OCI-LY1 (cell line): ENCODE results near the gene KITLG.

Experiments used
- H2AFZ ChIP-seq: fragments of 200-600 bp; sonication (generic), shearing (Covaris generic); 2 replicates; pipeline ENCODE4 v1.6.0; 2014; ENCODE audit warnings: antibody characterized with exemption, mild to moderate bottlenecking, low read length
- H3F3A ChIP-seq: fragments of 200-600 bp; sonication (generic), shearing (Covaris generic); 2 replicates; pipeline ENCODE4 v1.6.0; 2014; ENCODE audit warnings: mild to moderate bottlenecking, antibody characterized with exemption, low read length, moderate library complexity; ENCODE audit not compliant: insufficient read depth
- H3K27ac ChIP-seq: fragments of 200-600 bp; sonication (generic); 2 replicates; pipeline ENCODE4 v1.5.1; 2014; ENCODE audit warnings: low read length, mixed run types, mild to moderate bottlenecking, low read depth; ENCODE audit not compliant: poor library complexity, severe bottlenecking
- H3K27me3 ChIP-seq: fragments of 200-600 bp; sonication (generic); 2 replicates; pipeline ENCODE4 v1.6.0; 2014; ENCODE audit warnings: antibody characterized with exemption, mild to moderate bottlenecking, low read length, moderate library complexity; ENCODE audit not compliant: insufficient read depth
- H3K36me3 ChIP-seq: fragments of 200-600 bp; sonication (generic); 2 replicates; pipeline ENCODE4 v1.6.1; 2014; ENCODE audit warnings: mild to moderate bottlenecking, antibody characterized with exemption, low read length, moderate library complexity, mixed read lengths; ENCODE audit not compliant: insufficient read depth
- H3K4me1 ChIP-seq: fragments of 200-600 bp; sonication (generic); 2 replicates; pipeline ENCODE4 v1.5.1; 2014; ENCODE audit warnings: mild to moderate bottlenecking, low read length, moderate library complexity; ENCODE audit not compliant: insufficient read depth, severe bottlenecking
- H3K4me2 ChIP-seq: fragments of 200-600 bp; sonication (generic), shearing (Covaris generic); 2 replicates; pipeline ENCODE4 v1.6.1; 2014; ENCODE audit warnings: low read length
- H3K4me3 ChIP-seq: fragments of 200-600 bp; sonication (generic); 2 replicates; pipeline ENCODE4 v1.5.1; 2014; ENCODE audit warnings: low read length, low read depth, mild to moderate bottlenecking, mixed read lengths; ENCODE audit not compliant: poor library complexity, severe bottlenecking
- H3K79me2 ChIP-seq: fragments of 200-600 bp; shearing (Covaris generic); 2 replicates; pipeline ENCODE4 v1.6.1; 2016; ENCODE audit warnings: mixed run types, low read length, mixed read lengths; ENCODE audit not compliant: insufficient read depth
- H3K9ac ChIP-seq: fragments of 200-600 bp; sonication (generic), shearing (Covaris generic); 2 replicates; pipeline ENCODE4 v1.6.1; 2014; ENCODE audit warnings: mild to moderate bottlenecking, low read length, mixed read lengths
- H3K9me2 ChIP-seq: fragments of 200-600 bp; sonication (generic), shearing (Covaris generic); 2 replicates; pipeline ENCODE4 v1.6.1; 2014; ENCODE audit warnings: low read depth, mild to moderate bottlenecking, low read length, mixed read lengths
- H3K9me3 ChIP-seq: fragments of 200-600 bp; shearing (Covaris generic); 2 replicates; pipeline ENCODE4 v1.6.1; 2014; ENCODE audit warnings: low read length, mixed read lengths
- H4K20me1 ChIP-seq: fragments of 200-600 bp; sonication (generic), shearing (Covaris generic); 2 replicates; pipeline ENCODE4 v1.6.0; 2016; ENCODE audit warnings: mild to moderate bottlenecking, low read length; ENCODE audit not compliant: insufficient read depth
- EZH2 ChIP-seq: fragments of 200-600 bp; sonication (generic), shearing (Covaris generic); IDR thresholded peaks from 2 replicates; pipeline ENCODE4 v1.8.0; 2017; ENCODE audit warnings: borderline replicate concordance, mixed run types, mild to moderate bottlenecking, antibody characterized with exemption, low read length, moderate library complexity, mixed read lengths
- TF ChIP-seq, protein P1 (sequence below): fragments of 200-600 bp; sonication (generic), shearing (Covaris generic); IDR thresholded peaks from 2 replicates; pipeline ENCODE4 v1.5.1; 2017; ENCODE audit warnings: mild to moderate bottlenecking, antibody characterized with exemption, low read length, moderate library complexity, mixed read lengths

Gene KITLG

DNA sequence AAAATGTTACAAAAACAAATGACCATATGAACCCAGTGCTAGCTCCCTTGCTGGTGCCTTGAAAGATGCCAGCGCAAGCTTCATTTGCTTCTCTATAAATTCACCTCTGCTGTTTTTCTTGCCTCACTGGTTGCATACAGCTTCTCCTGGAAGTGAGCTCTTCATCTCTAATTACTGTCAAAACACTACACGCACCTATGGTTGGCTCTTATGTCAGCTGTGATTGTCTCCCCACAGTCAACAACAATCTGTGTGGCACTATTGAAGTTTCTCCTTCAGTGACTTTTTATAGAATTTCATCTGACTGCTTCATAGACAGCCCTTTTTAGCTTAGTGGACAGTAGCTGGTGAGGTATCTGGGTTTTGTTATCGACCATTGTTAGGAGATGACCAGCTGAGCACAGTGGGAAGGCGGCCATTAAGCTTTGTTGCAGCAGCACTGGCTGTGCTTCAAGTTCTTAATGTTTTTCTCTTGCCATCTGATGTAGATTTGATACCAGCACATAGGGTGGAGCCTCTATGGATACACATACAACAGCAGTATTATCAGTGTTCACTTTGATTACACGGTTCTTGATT is 131.8 kb downstream of the KITLG start:
- no peak for TF ChIP-seq EZH2
- TF ChIP-seq, protein P1, sequence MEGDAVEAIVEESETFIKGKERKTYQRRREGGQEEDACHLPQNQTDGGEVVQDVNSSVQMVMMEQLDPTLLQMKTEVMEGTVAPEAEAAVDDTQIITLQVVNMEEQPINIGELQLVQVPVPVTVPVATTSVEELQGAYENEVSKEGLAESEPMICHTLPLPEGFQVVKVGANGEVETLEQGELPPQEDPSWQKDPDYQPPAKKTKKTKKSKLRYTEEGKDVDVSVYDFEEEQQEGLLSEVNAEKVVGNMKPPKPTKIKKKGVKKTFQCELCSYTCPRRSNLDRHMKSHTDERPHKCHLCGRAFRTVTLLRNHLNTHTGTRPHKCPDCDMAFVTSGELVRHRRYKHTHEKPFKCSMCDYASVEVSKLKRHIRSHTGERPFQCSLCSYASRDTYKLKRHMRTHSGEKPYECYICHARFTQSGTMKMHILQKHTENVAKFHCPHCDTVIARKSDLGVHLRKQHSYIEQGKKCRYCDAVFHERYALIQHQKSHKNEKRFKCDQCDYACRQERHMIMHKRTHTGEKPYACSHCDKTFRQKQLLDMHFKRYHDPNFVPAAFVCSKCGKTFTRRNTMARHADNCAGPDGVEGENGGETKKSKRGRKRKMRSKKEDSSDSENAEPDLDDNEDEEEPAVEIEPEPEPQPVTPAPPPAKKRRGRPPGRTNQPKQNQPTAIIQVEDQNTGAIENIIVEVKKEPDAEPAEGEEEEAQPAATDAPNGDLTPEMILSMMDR: no peak
- no peaks in the 10 kb centered on the region for H3K4me1 ChIP-seq
- no peaks in the 10 kb centered on the region for H3K27me3 ChIP-seq
- H3K4me2 ChIP-seq: no peak overlapping the region
- H3K36me3 ChIP-seq: no peaks in the 10 kb centered on the region
- no peaks in the 10 kb centered on the region for H3F3A ChIP-seq
- H3K4me3 ChIP-seq: no peak overlapping the region
- no peak overlapping the region for H3K27ac ChIP-seq
- H3K9ac ChIP-seq: no peak overlapping the region
- H3K9me3 ChIP-seq: no peaks in the 10 kb centered on the region
- no peaks in the 10 kb centered on the region for H3K79me2 ChIP-seq
- H3K9me2 ChIP-seq: no peaks in the 10 kb centered on the region
- no peak overlapping the region for H2AFZ ChIP-seq
- H4K20me1 ChIP-seq: no peaks in the 10 kb centered on the region

DNA sequence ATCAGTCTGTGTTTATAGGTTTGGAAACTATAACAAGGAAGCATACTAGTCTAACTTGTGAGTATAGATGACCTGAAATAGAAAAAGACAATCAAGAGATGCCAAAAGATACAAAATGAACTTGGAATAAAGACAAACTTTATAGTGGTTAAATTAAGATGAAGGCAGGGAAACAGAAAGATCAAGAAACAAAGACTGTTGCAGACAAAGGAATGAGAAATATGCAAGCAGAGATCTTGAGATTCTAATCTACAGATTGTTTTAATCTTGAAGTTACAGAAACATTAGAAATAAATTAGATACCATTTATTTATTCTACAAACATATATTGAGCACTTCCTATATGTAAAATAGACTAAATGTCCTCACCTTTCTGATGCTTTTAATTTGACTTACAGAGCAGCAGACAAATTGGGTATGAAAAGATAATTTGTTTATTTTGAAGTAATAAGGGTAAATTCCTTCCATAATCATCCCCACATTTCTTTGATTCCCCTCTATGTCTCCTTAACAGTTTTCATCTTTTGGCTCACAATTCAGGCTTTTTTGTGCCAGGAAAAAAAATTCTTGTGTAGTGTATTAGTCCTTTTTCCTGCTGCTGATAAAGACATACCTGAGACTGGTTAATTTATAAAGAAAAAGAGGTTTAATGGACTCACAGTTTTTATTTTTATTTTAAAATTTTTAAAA is 134.4 kb downstream of the KITLG start:
- H4K20me1 ChIP-seq: no peaks in the 10 kb centered on the region
- no peaks in the 10 kb centered on the region for H3K27me3 ChIP-seq
- no peaks in the 10 kb centered on the region for H3K36me3 ChIP-seq
- H3K9me2 ChIP-seq: no peaks in the 10 kb centered on the region
- H3K27ac ChIP-seq: no peak overlapping the region
- H3K4me1 ChIP-seq: no peaks in the 10 kb centered on the region
- H3K9me3 ChIP-seq: no peaks in the 10 kb centered on the region
- no peaks in the 10 kb centered on the region for H3K79me2 ChIP-seq
- H3F3A ChIP-seq: no peaks in the 10 kb centered on the region
- no peak overlapping the region for H3K4me3 ChIP-seq
- TF ChIP-seq EZH2: no peak
- TF ChIP-seq, protein P1: no peak
- H3K4me2 ChIP-seq: no peak overlapping the region
- H3K9ac ChIP-seq: no peak overlapping the region
- H2AFZ ChIP-seq: no peak overlapping the region

DNA sequence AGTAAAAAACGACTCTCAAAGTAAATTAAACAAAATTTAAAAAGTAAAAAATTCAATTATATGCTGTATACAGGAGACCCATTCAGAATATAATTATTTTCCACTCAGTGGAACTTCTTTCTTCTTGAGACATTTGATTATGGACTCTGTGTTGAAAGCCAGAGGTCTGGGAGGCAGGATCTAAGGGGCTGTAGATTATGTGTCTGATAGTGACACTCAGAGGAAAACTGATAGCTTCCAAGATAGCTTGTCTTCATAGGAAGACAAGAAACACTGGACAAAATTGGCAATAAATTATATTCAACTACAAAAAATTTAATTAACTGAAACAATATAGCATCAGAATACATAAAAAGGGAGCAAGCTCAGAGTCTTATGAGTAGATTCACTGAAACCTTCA is 135.8 kb downstream of the KITLG start:
- H3K9me3 ChIP-seq: no peaks in the 10 kb centered on the region
- H2AFZ ChIP-seq: no peak overlapping the region
- no peak overlapping the region for H3K4me2 ChIP-seq
- H3K4me1 ChIP-seq: no peaks in the 10 kb centered on the region
- no peaks in the 10 kb centered on the region for H3K27me3 ChIP-seq
- no peak for TF ChIP-seq EZH2
- TF ChIP-seq, protein P1: no peak
- H3K4me3 ChIP-seq: no peak overlapping the region
- no peak overlapping the region for H3K27ac ChIP-seq
- H3K36me3 ChIP-seq: no peaks in the 10 kb centered on the region
- H3K9me2 ChIP-seq: no peaks in the 10 kb centered on the region
- H3F3A ChIP-seq: no peaks in the 10 kb centered on the region
- no peak overlapping the region for H3K9ac ChIP-seq
- H3K79me2 ChIP-seq: no peaks in the 10 kb centered on the region
- H4K20me1 ChIP-seq: no peaks in the 10 kb centered on the region
